HCT116 (cell line): ENCODE data around the gene NSD2. TPM values are rescaled to one million over a fixed set of nuclear protein-coding genes. Genes with fewer than 3 reads are reported as not detected.

ENCODE experiments used
- ATAC-seq: fragments of 200-7000 bp; cut with Tn5 transposase; 2 replicates; pipeline ENCODE4 v1.9.1; 2020; ENCODE audit warnings: mild to moderate bottlenecking, moderate library complexity
- BruUV-seq: library from RNA; stranded (reverse); fragments of 400-500 nt; replicated peaks from 2 replicates; lab custom pipeline; 2021; lab: Mats Ljungman, UMichigan
- CTCF ChIA-PET: fragments of 300-600 bp; sonication (Branson Sonifier 250); formaldehyde crosslinking; loops from one replicate; lab custom pipeline; 2021; ENCODE audit warnings: antibody characterized with exemption; lab: Charles Lee
- POLR2A ChIA-PET: fragments of 300-600, 350-600 bp; sonication (Branson Sonifier 250); formaldehyde crosslinking; loops from one replicate; lab custom pipeline; 2021; ENCODE audit warnings: antibody characterized with exemption; lab: Charles Lee
- RAD21 ChIA-PET, 2 experiments: fragments of 300-600 bp; sonication (Branson Sonifier 250); formaldehyde crosslinking; loops; one replicate each; lab custom pipeline; 2023; ENCODE audit warnings: low total read pairs in 2 of 2; ENCODE audit not compliant: uncharacterized antibody in 2 of 2, unreplicated experiment in 2 of 2, low non-redundant PET in 1 of 2; lab: Charles Lee
- DNase-seq: peaks from one replicate; pipeline ENCODE4 v3.0.0-alpha.2; 2010; ENCODE audit warnings: low read depth, low spot score
- H2AFZ ChIP-seq: fragments of 200-600 bp; shearing (Covaris generic), sonication (generic); 2 replicates; pipeline ENCODE4 v1.6.1; 2017; ENCODE audit warnings: low read depth, mixed run types, mixed read lengths, antibody characterized with exemption, low read length; ENCODE audit not compliant: poor library complexity, severe bottlenecking
- H3K27ac ChIP-seq: 2 replicates; pipeline ENCODE4 v1.5.1; 2012; ENCODE audit warnings: low read depth, low read length
- H3K27me3 ChIP-seq: fragments of 200-600 bp; sonication (generic); 2 replicates; pipeline ENCODE4 v1.6.1; 2016; ENCODE audit warnings: mixed run types, low read length, mixed read lengths; ENCODE audit not compliant: insufficient read depth
- H3K36me3 ChIP-seq, 2 experiments: fragments of 200-500 bp in 1 of 2; fragments of 200-600 bp in 1 of 2; sonication (Bioruptor generic) in 1 of 2; sonication (generic) in 1 of 2; 2 replicates each; pipeline versions ENCODE4 v1.5.1 to v1.6.1; 2014 to 2016; ENCODE audit warnings: low read length in 2 of 2, inconsistent platforms in 1 of 2, mixed read lengths in 1 of 2, mixed run types in 1 of 2; ENCODE audit not compliant: insufficient read depth in 2 of 2, control insufficient read depth in 1 of 2
- H3K4me1 ChIP-seq, 2 experiments: fragments of 200-600 bp in 1 of 2; sonication (generic) in 1 of 2; 2 replicates each; pipeline versions ENCODE4 v1.5.1 to v1.6.1; 2012 to 2017; ENCODE audit warnings: low read length in 2 of 2, inconsistent platforms in 1 of 2, mild to moderate bottlenecking in 1 of 2, mixed read lengths in 1 of 2, mixed run types in 1 of 2, moderate library complexity in 1 of 2; ENCODE audit not compliant: insufficient read depth in 2 of 2, control insufficient read depth in 1 of 2
- H3K4me2 ChIP-seq: fragments of 200-600 bp; sonication (generic); 2 replicates; pipeline ENCODE4 v1.6.1; 2017; ENCODE audit warnings: mixed run types, low read length, mixed read lengths
- H3K4me3 ChIP-seq, 2 experiments: fragments of 200-600 bp in 1 of 2; sonication (generic) in 1 of 2; replicated peaks in 1 of 2; 2 replicates each; pipeline ENCODE4 v1.5.1; 2011 to 2016; ENCODE audit warnings: low read length in 2 of 2, control low read depth in 1 of 2, low read depth in 1 of 2, mild to moderate bottlenecking in 1 of 2, mixed read lengths in 1 of 2, mixed run types in 1 of 2
- H3K79me2 ChIP-seq: fragments of 200-600 bp; sonication (generic); 2 replicates; pipeline ENCODE4 v1.6.1; 2017; ENCODE audit warnings: mild to moderate bottlenecking, mixed run types, low read length, moderate library complexity, mixed read lengths; ENCODE audit not compliant: insufficient read depth
- H3K9ac ChIP-seq: fragments of 200-600 bp; sonication (generic); 2 replicates; pipeline ENCODE4 v1.6.1; 2016; ENCODE audit warnings: low read length, mixed read lengths
- H3K9me2 ChIP-seq: fragments of 200-600 bp; sonication (generic), shearing (Covaris generic); 2 replicates; pipeline ENCODE4 v1.6.1; 2017; ENCODE audit warnings: mixed run types, mild to moderate bottlenecking, moderate library complexity; ENCODE audit not compliant: insufficient read depth
- H3K9me3 ChIP-seq, 2 experiments: fragments of 200-500 bp in 1 of 2; fragments of 200-600 bp in 1 of 2; sonication (Bioruptor generic) in 1 of 2; sonication (generic) in 1 of 2; 2 replicates each; pipeline ENCODE4 v1.6.1; 2014 to 2017; ENCODE audit warnings: low read length in 2 of 2, mixed read lengths in 2 of 2, inconsistent platforms in 1 of 2, low read depth in 1 of 2, mild to moderate bottlenecking in 1 of 2, mixed run types in 1 of 2, moderate library complexity in 1 of 2; ENCODE audit not compliant: control insufficient read depth in 1 of 2, insufficient read depth in 1 of 2
- H4K20me1 ChIP-seq: fragments of 200-600 bp; sonication (generic), shearing (Covaris generic); 2 replicates; pipeline ENCODE4 v1.6.1; 2017; ENCODE audit warnings: mixed run types, mild to moderate bottlenecking, moderate library complexity; ENCODE audit not compliant: insufficient read depth
- CBX3 ChIP-seq: IDR thresholded peaks from 2 replicates; pipeline ENCODE4 v1.6.1; 2012; ENCODE audit warnings: low read depth
- CTCF ChIP-seq, 3 experiments: fragments of 200-600 bp in 1 of 3; sonication (generic) in 1 of 3; IDR thresholded peaks in 2 of 3; conservative IDR thresholded peaks in 1 of 3; 2 replicates each; pipeline ENCODE4 v1.5.1; 2012 to 2017; ENCODE audit warnings: low read depth in 2 of 3, low read length in 2 of 3, antibody characterized with exemption in 1 of 3, borderline replicate concordance in 1 of 3, control low read depth in 1 of 3, mild to moderate bottlenecking in 1 of 3, mixed read lengths in 1 of 3, mixed run types in 1 of 3, moderate library complexity in 1 of 3; ENCODE audit not compliant: insufficient read depth in 1 of 3
- EGR1 ChIP-seq: IDR thresholded peaks from 2 replicates; pipeline ENCODE4 v1.6.1; 2012; ENCODE audit warnings: low read depth
- EZH2 ChIP-seq: fragments of 200-600 bp; sonication (generic); IDR thresholded peaks from 2 replicates; pipeline ENCODE4 v1.6.1; 2017; ENCODE audit warnings: antibody characterized with exemption, mixed run types
- EZH2phosphoT487 ChIP-seq: fragments of 200-600 bp; IDR thresholded peaks from 2 replicates; pipeline ENCODE4 v1.6.1; 2018; ENCODE audit warnings: antibody characterized with exemption, borderline replicate concordance
- FOSL1 ChIP-seq: IDR thresholded peaks from 2 replicates; pipeline ENCODE4 v1.6.1; 2012; ENCODE audit warnings: low read depth
- RAD21 ChIP-seq: IDR thresholded peaks from 2 replicates; pipeline ENCODE4 v1.6.1; 2012; ENCODE audit warnings: low read depth, mild to moderate bottlenecking
- SIN3A ChIP-seq: IDR thresholded peaks from 2 replicates; pipeline ENCODE4 v1.6.1; 2012; ENCODE audit warnings: low read depth
- SP1 ChIP-seq: IDR thresholded peaks from 2 replicates; pipeline ENCODE4 v1.6.1; 2012; ENCODE audit warnings: low read depth
- TCF7L2 ChIP-seq: IDR thresholded peaks from 2 replicates; pipeline ENCODE4 v1.7.0; 2011; ENCODE audit warnings: borderline replicate concordance, inconsistent platforms; ENCODE audit not compliant: insufficient read depth, insufficient read length; ENCODE audit errors: extremely low read depth
- ZBTB33 ChIP-seq: IDR thresholded peaks from 2 replicates; pipeline ENCODE4 v1.6.1; 2011; ENCODE audit warnings: mild to moderate bottlenecking, low read length, moderate library complexity; ENCODE audit not compliant: insufficient replicate concordance; ENCODE audit errors: extremely low read depth
- intact Hi-C: fragments of 100-400 bp; cut with micrococcal nuclease; formaldehyde crosslinking; loops from 2 replicates; pipeline ENCODE4 v1.10.0; 2022
- total RNA-seq: library from RNA; stranded (reverse); gene quantifications from one replicate; pipeline ENCODE4 v1.2.1, GENCODE V29; 2021; ENCODE audit not compliant: unreplicated experiment
- TF ChIP-seq, protein P1 (sequence below): IDR thresholded peaks from 2 replicates; pipeline ENCODE4 v1.6.1; 2012; ENCODE audit warnings: low read depth

The NSD2 gene
- total RNA-seq, 1 experiment from 2014 or later, result 145 TPM

- CTCF ChIA-PET, result no interaction called here
Measured at GRCh38 chr4:1846580-1846979, 24.6 kb upstream of the NSD2 start.

More at GRCh38 chr4:1846580-1846979, 24.6 kb upstream of the NSD2 start:
- Histone ChIP-seq H3K9me2 (no peaks in the 10 kb centered on the region), H4K20me1 (no peaks in the 10 kb centered on the region), H3K9ac (no peak overlapping the region), H3K79me2 (peaks cover 89% of the 10 kb centered on the region), H3K27me3 (no peaks in the 10 kb centered on the region), H2AFZ (no peak overlapping the region), H3K27ac (no peak overlapping the region), H3K9me3 (no peaks in the 10 kb centered on the region), H3K4me3 (no peak overlapping the region), H3K4me1 (peaks cover 2 to 7% of the 10 kb centered on the region in 2 experiments; a peak in 3 of 4 replicates), H3K36me3 (peaks cover 15 to 52% of the 10 kb centered on the region in 2 experiments; a peak in 3 of 4 replicates), H3K4me2 (no peak overlapping the region)
- ATAC-seq, result no peak
- ChIA-PET POLR2A (no interaction called here), RAD21 (no interaction called here)
- TF ChIP-seq EZH2 (no peak), EGR1 (no peak), FOSL1 (no peak), RAD21 (no peak), CTCF (IDR thresholded peaks at IDR 0.05 in 2 of 3, conservative IDR thresholded peaks at IDR 0.05 in 1 of 3; ENCODE audit: borderline replicate concordance in 1 of 3, insufficient read depth in 1 of 3, low read depth in 2 of 3, low read length in 2 of 3) (no peak), SP1 (no peak), SIN3A (no peak), CBX3 (no peak), ZBTB33 (no peak), TCF7L2 (no peak), EZH2phosphoT487 (no peak)
- TF ChIP-seq, protein P1, sequence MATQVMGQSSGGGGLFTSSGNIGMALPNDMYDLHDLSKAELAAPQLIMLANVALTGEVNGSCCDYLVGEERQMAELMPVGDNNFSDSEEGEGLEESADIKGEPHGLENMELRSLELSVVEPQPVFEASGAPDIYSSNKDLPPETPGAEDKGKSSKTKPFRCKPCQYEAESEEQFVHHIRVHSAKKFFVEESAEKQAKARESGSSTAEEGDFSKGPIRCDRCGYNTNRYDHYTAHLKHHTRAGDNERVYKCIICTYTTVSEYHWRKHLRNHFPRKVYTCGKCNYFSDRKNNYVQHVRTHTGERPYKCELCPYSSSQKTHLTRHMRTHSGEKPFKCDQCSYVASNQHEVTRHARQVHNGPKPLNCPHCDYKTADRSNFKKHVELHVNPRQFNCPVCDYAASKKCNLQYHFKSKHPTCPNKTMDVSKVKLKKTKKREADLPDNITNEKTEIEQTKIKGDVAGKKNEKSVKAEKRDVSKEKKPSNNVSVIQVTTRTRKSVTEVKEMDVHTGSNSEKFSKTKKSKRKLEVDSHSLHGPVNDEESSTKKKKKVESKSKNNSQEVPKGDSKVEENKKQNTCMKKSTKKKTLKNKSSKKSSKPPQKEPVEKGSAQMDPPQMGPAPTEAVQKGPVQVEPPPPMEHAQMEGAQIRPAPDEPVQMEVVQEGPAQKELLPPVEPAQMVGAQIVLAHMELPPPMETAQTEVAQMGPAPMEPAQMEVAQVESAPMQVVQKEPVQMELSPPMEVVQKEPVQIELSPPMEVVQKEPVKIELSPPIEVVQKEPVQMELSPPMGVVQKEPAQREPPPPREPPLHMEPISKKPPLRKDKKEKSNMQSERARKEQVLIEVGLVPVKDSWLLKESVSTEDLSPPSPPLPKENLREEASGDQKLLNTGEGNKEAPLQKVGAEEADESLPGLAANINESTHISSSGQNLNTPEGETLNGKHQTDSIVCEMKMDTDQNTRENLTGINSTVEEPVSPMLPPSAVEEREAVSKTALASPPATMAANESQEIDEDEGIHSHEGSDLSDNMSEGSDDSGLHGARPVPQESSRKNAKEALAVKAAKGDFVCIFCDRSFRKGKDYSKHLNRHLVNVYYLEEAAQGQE, result no peak
- BruUV-seq, result TSS peak; percentile 10
- DNase-seq, result no peak
- intact Hi-C loops, result no loop called here
